HFF-Myc (cell line): Measurements from ENCODE around the gene FAF2.

Source experiments
- DNase-seq: peaks from one replicate; pipeline ENCODE4 v3.0.0-alpha.2; 2011; ENCODE audit warnings: low read depth; ENCODE audit errors: extremely low read depth
- H3K4me3 ChIP-seq: replicated peaks from 2 replicates; pipeline ENCODE4 v1.5.1; 2011; ENCODE audit warnings: low read depth, mild to moderate bottlenecking, control low read depth, low read length
- CTCF ChIP-seq: IDR thresholded peaks from 2 replicates; pipeline ENCODE4 v1.5.1; 2012; ENCODE audit warnings: mild to moderate bottlenecking, low read depth, low read length, control low read depth; ENCODE audit errors: missing control alignments

The FAF2 gene

GRCh38 chr5:176444742-176445141 lies 3.4 kb upstream of the FAF2 start:
- H3K4me3 ChIP-seq: no peak overlapping the region
- no peak for DNase-seq
- TF ChIP-seq CTCF: no peak

GRCh38 chr5:176446028-176446665 lies 2.0 kb upstream of the FAF2 start:
- TF ChIP-seq CTCF: no peak
- DNase-seq: no peak
- no peak overlapping the region for H3K4me3 ChIP-seq

- peak overlapping the region; percentile 98 for H3K4me3 ChIP-seq
- no peak for DNase-seq
- TF ChIP-seq CTCF: no peak
These were observed 1.1 kb upstream of the FAF2 start for GRCh38 chr5:176446884-176447590.

- no peak for TF ChIP-seq CTCF
- no peak for DNase-seq
- peak overlapping the region; percentile 98 for H3K4me3 ChIP-seq
These were observed 601 bp upstream of the FAF2 start for GRCh38 chr5:176447591-176447977.

- H3K4me3 ChIP-seq: peak overlapping the region; percentile 98; the same call in 1 of the 2 replicates
- DNase-seq: no peak
- TF ChIP-seq CTCF: no peak
These were observed 1.9 kb downstream of the FAF2 start for GRCh38 chr5:176450077-176450476.

GRCh38 chr5:176454724-176455394 lies 6.7 kb downstream of the FAF2 start:
- TF ChIP-seq CTCF: no peak
- DNase-seq: no peak
- no peak overlapping the region for H3K4me3 ChIP-seq
